GM10266 (cell line): Measurements from ENCODE around the gene FBXO38.

Experiments
- DNase-seq: peaks from one replicate; pipeline ENCODE4 v3.0.0; 2012; ENCODE audit errors: extremely low spot score
- CTCF ChIP-seq: IDR thresholded peaks from 2 replicates; pipeline ENCODE4 v1.5.1; 2012; ENCODE audit warnings: mild to moderate bottlenecking, low read depth; ENCODE audit not compliant: control insufficient read depth, insufficient read depth; ENCODE audit errors: missing control alignments

FBXO38 gene

DNA sequence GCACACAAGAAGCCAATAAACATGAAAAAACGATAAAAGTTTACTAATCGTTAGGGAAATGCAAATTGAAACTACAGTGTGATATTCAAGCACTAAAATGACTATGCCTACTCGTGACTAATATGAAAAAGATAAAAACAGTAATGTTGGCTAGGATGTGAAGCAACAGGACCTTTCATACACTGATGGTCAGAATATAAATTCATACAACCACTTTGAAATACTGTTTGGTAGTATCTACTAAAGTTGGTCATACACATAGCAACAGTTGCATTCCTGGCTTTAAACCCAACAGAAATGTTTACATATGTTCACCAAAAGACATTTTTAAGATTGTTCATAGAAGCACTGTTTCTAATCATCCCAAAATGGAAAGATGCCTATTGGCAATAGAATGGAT lies 24.3 kb downstream of the FBXO38 start:
- DNase-seq = no peak
- no peak for TF ChIP-seq CTCF

- no peak for TF ChIP-seq CTCF
- no peak for DNase-seq
Observed at GRCh38 chr5:148412124-148412523, 28.4 kb downstream of the FBXO38 start.

- TF ChIP-seq CTCF = no peak
- no peak for DNase-seq
Observed at GRCh38 chr5:148414833-148415232, 31.1 kb downstream of the FBXO38 start.

DNA sequence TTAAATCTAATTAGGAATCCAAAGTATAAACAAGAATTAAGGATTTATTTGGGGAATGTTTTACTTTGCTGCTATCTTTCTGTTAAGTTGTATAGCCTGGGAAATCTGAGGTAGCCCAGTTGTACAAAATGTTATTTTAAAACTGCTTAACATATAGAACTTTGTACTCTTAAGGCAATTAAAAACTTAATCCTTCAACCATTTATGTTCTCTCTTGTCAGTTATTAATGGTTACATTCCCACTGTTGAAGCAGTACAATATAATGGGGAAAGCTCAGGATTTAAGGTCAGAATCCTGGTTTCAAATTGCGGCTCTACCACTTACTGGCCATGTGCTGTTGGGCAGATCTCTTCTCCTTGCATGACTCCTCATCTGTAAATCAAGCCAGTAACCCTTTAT lies 32.7 kb downstream of the FBXO38 start:
- no peak for TF ChIP-seq CTCF
- no peak for DNase-seq

DNA sequence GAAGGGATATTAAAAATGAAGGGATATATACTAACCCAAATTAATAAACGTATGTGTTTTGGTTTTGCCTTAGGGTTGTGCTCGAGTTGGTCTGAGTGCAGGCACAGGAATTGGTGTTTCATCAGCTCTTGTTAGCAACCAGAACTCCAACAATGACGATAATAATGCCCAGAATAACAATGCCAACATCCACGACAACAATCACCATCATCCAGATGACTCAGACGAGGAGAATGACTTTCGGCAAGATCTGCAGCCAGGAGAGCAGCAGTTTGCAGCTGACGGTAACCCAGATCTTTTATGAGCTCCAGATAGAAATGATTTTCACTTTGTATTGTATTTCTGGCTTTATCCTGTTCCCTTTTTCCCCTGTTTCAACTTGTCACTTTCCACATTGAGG lies 33.2 kb downstream of the FBXO38 start:
- TF ChIP-seq CTCF = no peak
- no peak for DNase-seq

DNA sequence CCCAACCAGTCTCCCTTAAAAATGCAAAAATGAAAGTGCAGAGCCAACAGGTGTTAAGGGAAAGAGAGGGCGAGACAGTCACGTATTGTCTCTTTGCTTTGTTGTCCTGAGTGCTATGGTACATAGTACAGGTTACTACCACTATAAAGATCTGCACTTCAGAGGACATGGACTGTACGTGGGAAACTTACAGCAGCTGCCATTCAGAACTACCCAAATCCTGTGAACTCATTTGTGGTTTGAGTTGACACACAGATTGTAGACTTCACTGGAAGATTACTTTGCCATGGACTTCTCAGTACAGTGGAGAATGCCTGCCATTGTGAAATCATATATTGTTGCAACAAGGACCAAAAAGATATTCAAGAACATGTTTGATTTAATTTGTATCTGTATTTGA lies 34.8 kb downstream of the FBXO38 start:
- TF ChIP-seq CTCF = no peak
- no peak for DNase-seq

- TF ChIP-seq CTCF = no peak
- DNase-seq = no peak
Observed at GRCh38 chr5:148421661-148422060, 37.9 kb downstream of the FBXO38 start.

DNA sequence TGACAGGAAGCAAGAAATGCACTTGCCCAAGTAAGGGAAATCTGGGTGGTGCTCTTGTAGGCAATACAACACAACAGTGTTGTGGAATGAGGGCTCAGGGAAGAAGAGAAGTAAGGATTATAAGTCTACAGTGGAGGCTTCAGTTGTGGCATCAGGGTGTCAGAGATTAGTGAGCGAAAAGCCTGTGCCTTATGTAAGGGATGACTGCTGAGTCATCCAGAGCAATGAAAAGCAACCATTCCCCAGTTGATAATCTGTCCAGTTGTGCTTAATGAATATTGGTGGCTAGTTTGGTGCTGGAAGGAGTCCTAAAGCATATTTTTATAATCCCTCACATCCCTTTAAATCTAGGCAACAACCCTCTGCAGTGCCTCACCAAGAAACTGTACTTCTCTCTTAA lies 42.0 kb downstream of the FBXO38 start:
- TF ChIP-seq CTCF = no peak
- no peak for DNase-seq
